Osteoblast (primary cell): ENCODE results near the gene LRRC41. TPM values are rescaled to one million over a fixed set of nuclear protein-coding genes. Genes with fewer than 3 reads are reported as not detected.
A peak's percentile ranks its signal among the peaks of the same experiment; 100 is the strongest.
"Not testable (repeated sequence)": the region's sequence is repeated elsewhere in the genome, so short reads cannot be mapped to it uniquely, and the experiment has no call there.

Source experiments
- DNase-seq: peaks from one replicate; pipeline ENCODE4 v3.0.0; 2011; ENCODE audit warnings: low spot score, mixed read lengths; ENCODE audit not compliant: insufficient read length; ENCODE audit errors: missing footprints
- H2AFZ ChIP-seq: 2 replicates; pipeline ENCODE4 v1.6.0; 2011; ENCODE audit warnings: mild to moderate bottlenecking, low read length
- H3K27ac ChIP-seq: 2 replicates; pipeline ENCODE4 v1.5.1; 2011; ENCODE audit warnings: mild to moderate bottlenecking, low read depth, low read length, moderate library complexity
- H3K27me3 ChIP-seq: 2 replicates; pipeline ENCODE4 v1.6.0; 2012; ENCODE audit warnings: mild to moderate bottlenecking, control low read depth, inconsistent platforms, low read length, moderate library complexity; ENCODE audit not compliant: insufficient read depth
- H3K36me3 ChIP-seq: 2 replicates; pipeline ENCODE4 v1.5.1; 2011; ENCODE audit warnings: mild to moderate bottlenecking, low read length, control low read depth, moderate library complexity; ENCODE audit not compliant: insufficient read depth
- H3K4me1 ChIP-seq: 2 replicates; pipeline ENCODE4 v1.5.1; 2011; ENCODE audit warnings: mild to moderate bottlenecking, low read length, control low read depth, moderate library complexity; ENCODE audit not compliant: insufficient read depth
- H3K4me2 ChIP-seq: 2 replicates; pipeline ENCODE4 v1.6.0; 2011; ENCODE audit warnings: mild to moderate bottlenecking, low read length; ENCODE audit not compliant: insufficient read depth
- H3K4me3 ChIP-seq: fragments of 200-600 bp; sonication (generic); 3 replicates; pipeline ENCODE4 v1.5.1; 2012; ENCODE audit warnings: mild to moderate bottlenecking, low read length, inconsistent platforms; ENCODE audit not compliant: insufficient read depth
- H3K79me2 ChIP-seq: 2 replicates; pipeline ENCODE4 v1.6.0; 2012; ENCODE audit warnings: mild to moderate bottlenecking, low read length, control low read depth, inconsistent platforms; ENCODE audit not compliant: insufficient read depth
- H3K9me3 ChIP-seq: 2 replicates; pipeline ENCODE4 v1.5.1; 2011; ENCODE audit warnings: low read depth, low read length, control low read depth
- H4K20me1 ChIP-seq: 2 replicates; pipeline ENCODE4 v1.6.0; 2012; ENCODE audit warnings: mild to moderate bottlenecking, low read length, control low read depth; ENCODE audit not compliant: insufficient read depth
- CTCF ChIP-seq: IDR thresholded peaks from 2 replicates; pipeline ENCODE4 v1.5.1; 2011; ENCODE audit warnings: mild to moderate bottlenecking, low read depth, low read length, moderate library complexity; ENCODE audit errors: extremely low read depth
- total RNA-seq: library from RNA; depleted of rRNA; stranded (reverse); fragments of >200 nt; gene quantifications from 2 replicates; pipeline ENCODE4 v1.2.3, GENCODE V29; 2012

LRRC41 gene
- total RNA-seq, 1 donor, result 103 TPM

- Histone ChIP-seq H3K4me3 (peak overlapping the region; percentile 81), H3K79me2 (peaks cover 39% of the 10 kb centered on the region), H3K9me3 (no peaks in the 10 kb centered on the region), H2AFZ (peak overlapping the region; percentile 96), H3K4me2 (peak overlapping the region; percentile 95), H3K27ac (peak overlapping the region; percentile 97), H3K4me1 (peaks cover 19% of the 10 kb centered on the region), H4K20me1 (no peaks in the 10 kb centered on the region), H3K36me3 (peaks cover 16% of the 10 kb centered on the region), H3K27me3 (no peaks in the 10 kb centered on the region)
- no peak for DNase-seq
- no peak for TF ChIP-seq CTCF
Measured at GRCh38 chr1:46341222-46342083, 38.0 kb upstream of the LRRC41 start.

GRCh38 chr1:46340404-46341221, 37.2 kb upstream of the LRRC41 start, which contains the start of gene NSUN4:
Gene NSUN4, plus strand, starts transcription at chr1:46340807. Its CDS starts 20 bp downstream, at chr1:46340827.
- Histone ChIP-seq H4K20me1 (no peaks in the 10 kb centered on the region), H3K4me3 (peak within 1 kb of the TSS; percentile 81), H3K27me3 (no peaks in the 10 kb centered on the region), H3K4me2 (peak within 1 kb of the TSS; percentile 95), H2AFZ (peak within 1 kb of the TSS; percentile 96), H3K9me3 (no peaks in the 10 kb centered on the region), H3K36me3 (peaks cover 14% of the 10 kb centered on the region), H3K79me2 (peaks cover 39% of the 10 kb centered on the region), H3K4me1 (peaks cover 19% of the 10 kb centered on the region), H3K27ac (peak within 1 kb of the TSS; percentile 97)
- DNase-seq, result peak; percentile 95
- TF ChIP-seq CTCF, result peak; percentile 73

GRCh38 chr1:46337409-46337808, 34.0 kb upstream of the LRRC41 start:
- not testable (repeated sequence) for H3K27ac ChIP-seq, H2AFZ ChIP-seq, H3K36me3 ChIP-seq, H3K9me3 ChIP-seq, H3K27me3 ChIP-seq, H3K4me2 ChIP-seq, H4K20me1 ChIP-seq, H3K4me3 ChIP-seq
- peaks cover 17% of the 10 kb centered on the region for H3K4me1 ChIP-seq
- peaks cover 17% of the 10 kb centered on the region for H3K79me2 ChIP-seq
- peak; percentile 70 for DNase-seq

GRCh38 chr1:46335081-46335480, 31.7 kb upstream of the LRRC41 start:
- H3K27me3 ChIP-seq, result no peaks in the 10 kb centered on the region
- H3K36me3 ChIP-seq, result no peaks in the 10 kb centered on the region
- no peaks in the 10 kb centered on the region for H3K79me2 ChIP-seq
- H3K4me3 ChIP-seq, result no peak overlapping the region
- TF ChIP-seq CTCF, result no peak
- peaks cover 5% of the 10 kb centered on the region for H3K4me1 ChIP-seq
- no peaks in the 10 kb centered on the region for H3K9me3 ChIP-seq
- no peaks in the 10 kb centered on the region for H4K20me1 ChIP-seq
- no peak for DNase-seq
- no peak overlapping the region for H3K27ac ChIP-seq
- H3K4me2 ChIP-seq, result no peak overlapping the region
- H2AFZ ChIP-seq, result no peak overlapping the region
